K562 (cell line): ENCODE results near the gene CNPY2. TPM values are rescaled to one million over a fixed set of nuclear protein-coding genes. Genes with fewer than 3 reads are reported as not detected.

Source experiments
- CREB5 ChIP-seq: fragments of 250-450 bp; sonication (Bioruptor Pico); IDR thresholded peaks from 2 replicates; pipeline ENCODE4 v1.5.0; 2020; ENCODE audit warnings: mild to moderate bottlenecking
- GATAD2B ChIP-seq: fragments of 450-650 bp; IDR thresholded peaks from 2 replicates; pipeline ENCODE4 v1.6.1; 2017; ENCODE audit warnings: mild to moderate bottlenecking, borderline replicate concordance
- KDM1A ChIP-seq, 2 experiments: fragments of 450-650 bp; IDR thresholded peaks; 2 replicates each; pipeline ENCODE4 v1.6.1; 2016; ENCODE audit warnings: mild to moderate bottlenecking in 2 of 2
- PCBP1 ChIP-seq: fragments of 200-400 bp; formaldehyde crosslinking; IDR thresholded peaks from 2 replicates; pipeline ENCODE4 v1.6.1; 2018; ENCODE audit warnings: mild to moderate bottlenecking, low read depth, low read length; ENCODE audit not compliant: poor library complexity, severe bottlenecking
- PRDM10 ChIP-seq: fragments of 450-650 bp; IDR thresholded peaks from 2 replicates; pipeline ENCODE4 v1.6.1; 2018; ENCODE audit not compliant: partially characterized antibody
- USF2 ChIP-seq: sonication (generic); formaldehyde crosslinking; IDR thresholded peaks from 2 replicates; pipeline ENCODE4 v1.5.0; 2020; ENCODE audit warnings: missing genetic modification reagents
- ZBTB7A ChIP-seq: IDR thresholded peaks from 2 replicates; pipeline ENCODE4 v1.6.1; 2011; ENCODE audit warnings: low read depth, mild to moderate bottlenecking, low read length, moderate library complexity, borderline replicate concordance; ENCODE audit not compliant: control insufficient read depth
- ZNF592 ChIP-seq: fragments of 450-650 bp; IDR thresholded peaks from 2 replicates; pipeline ENCODE4 v1.6.1; 2017; ENCODE audit warnings: antibody characterized with exemption, mild to moderate bottlenecking
- polyA plus RNA-seq, 8 experiments: library from polyadenylated mRNA; depleted of rRNA in 4 of 8; stranded (reverse) in 5 of 8; unstranded in 3 of 8; fragments of >200 nt; fragmentation: Nextera tagmentation in 2 of 8; fragmentation: Illumina TruSeq in 1 of 8; extraction: Ambion mirVana in 2 of 8; extraction: Trizol in 1 of 8; gene quantifications; 2 replicates each; pipeline versions ENCODE4 v1.2.1 to v1.2.3, GENCODE V29; 2011 to 2014; ENCODE audit warnings: inconsistent platforms in 1 of 8, missing spikeins in 1 of 8
- total RNA-seq, 7 experiments: library from RNA; depleted of rRNA in 6 of 7; stranded (reverse); fragments of >200 nt in 6 of 7; fragmentation: Illumina TruSeq in 2 of 7; extraction: Trizol in 2 of 7; gene quantifications; 2 replicates each; pipeline versions ENCODE4 v1.2.1 to v1.2.3, GENCODE V29; 2011 to 2021; ENCODE audit warnings: low replicate concordance in 1 of 7
- TF ChIP-seq, protein P1 (sequence below): sonication (generic); formaldehyde crosslinking; IDR thresholded peaks from 2 replicates; pipeline ENCODE4 v1.8.1; 2023; ENCODE audit warnings: missing genetic modification reagents, mild to moderate bottlenecking, borderline replicate concordance

CNPY2 gene
- total and polyA plus RNA-seq, 9 of the 15 experiments (the other 6 are each of a cell fraction or from before 2014, with no cell fraction given), result 33.8 to 190 (median 138) TPM

DNA sequence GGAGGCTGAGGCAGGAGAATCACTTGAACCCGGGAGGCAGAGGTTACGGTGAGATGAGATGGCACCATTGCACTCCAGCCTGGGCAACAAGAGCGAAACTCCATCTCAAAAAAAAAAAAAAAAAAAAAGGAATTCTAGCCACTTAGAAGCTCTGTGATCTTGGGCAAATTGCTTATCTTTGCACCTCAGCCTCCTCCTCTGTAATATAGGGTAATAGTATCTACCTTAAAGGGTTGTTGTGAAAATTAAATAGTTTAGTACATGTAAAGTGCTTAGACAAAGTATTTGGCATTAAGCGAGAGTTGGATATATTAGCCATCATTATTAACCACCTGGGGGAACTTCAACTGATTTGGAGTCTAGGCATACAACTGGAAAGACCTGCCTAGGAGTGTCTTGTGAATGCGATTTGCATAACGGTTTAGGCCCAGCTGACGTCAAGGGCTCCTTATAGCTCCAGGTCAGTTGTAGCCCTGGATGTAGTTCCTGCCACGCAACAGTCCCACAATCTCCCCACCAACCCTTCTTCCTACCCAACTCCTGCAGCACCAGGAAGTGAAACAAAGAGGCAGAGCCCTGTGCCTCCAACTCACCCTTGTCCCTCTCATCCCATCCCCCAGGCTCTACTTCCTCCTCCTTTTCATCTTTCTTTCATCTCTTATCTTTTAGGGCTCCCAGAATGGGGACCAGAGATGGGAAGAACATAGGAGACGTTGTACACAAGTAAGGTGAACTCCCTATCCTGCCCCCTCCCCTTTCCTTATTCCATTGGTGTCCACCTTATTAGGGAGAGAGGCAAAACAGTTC is 20.8 kb upstream of the CNPY2 start (continued):
- TF ChIP-seq PRDM10 (no peak), KDM1A (IDR thresholded peaks at IDR 0.05) (0 out of 4 replicates have a peak, but pooled peaks of 1 of the 2 experiments have one; percentile 32), CREB5 (CRISPR knock-in tag) (no peak; the same call in 1 of the 2 replicates), USF2 (CRISPR knock-in tag) (no peak), PCBP1 (no peak), ZNF592 (peak; percentile 64), ZBTB7A (no peak), GATAD2B (no peak)
- TF ChIP-seq, protein P1, sequence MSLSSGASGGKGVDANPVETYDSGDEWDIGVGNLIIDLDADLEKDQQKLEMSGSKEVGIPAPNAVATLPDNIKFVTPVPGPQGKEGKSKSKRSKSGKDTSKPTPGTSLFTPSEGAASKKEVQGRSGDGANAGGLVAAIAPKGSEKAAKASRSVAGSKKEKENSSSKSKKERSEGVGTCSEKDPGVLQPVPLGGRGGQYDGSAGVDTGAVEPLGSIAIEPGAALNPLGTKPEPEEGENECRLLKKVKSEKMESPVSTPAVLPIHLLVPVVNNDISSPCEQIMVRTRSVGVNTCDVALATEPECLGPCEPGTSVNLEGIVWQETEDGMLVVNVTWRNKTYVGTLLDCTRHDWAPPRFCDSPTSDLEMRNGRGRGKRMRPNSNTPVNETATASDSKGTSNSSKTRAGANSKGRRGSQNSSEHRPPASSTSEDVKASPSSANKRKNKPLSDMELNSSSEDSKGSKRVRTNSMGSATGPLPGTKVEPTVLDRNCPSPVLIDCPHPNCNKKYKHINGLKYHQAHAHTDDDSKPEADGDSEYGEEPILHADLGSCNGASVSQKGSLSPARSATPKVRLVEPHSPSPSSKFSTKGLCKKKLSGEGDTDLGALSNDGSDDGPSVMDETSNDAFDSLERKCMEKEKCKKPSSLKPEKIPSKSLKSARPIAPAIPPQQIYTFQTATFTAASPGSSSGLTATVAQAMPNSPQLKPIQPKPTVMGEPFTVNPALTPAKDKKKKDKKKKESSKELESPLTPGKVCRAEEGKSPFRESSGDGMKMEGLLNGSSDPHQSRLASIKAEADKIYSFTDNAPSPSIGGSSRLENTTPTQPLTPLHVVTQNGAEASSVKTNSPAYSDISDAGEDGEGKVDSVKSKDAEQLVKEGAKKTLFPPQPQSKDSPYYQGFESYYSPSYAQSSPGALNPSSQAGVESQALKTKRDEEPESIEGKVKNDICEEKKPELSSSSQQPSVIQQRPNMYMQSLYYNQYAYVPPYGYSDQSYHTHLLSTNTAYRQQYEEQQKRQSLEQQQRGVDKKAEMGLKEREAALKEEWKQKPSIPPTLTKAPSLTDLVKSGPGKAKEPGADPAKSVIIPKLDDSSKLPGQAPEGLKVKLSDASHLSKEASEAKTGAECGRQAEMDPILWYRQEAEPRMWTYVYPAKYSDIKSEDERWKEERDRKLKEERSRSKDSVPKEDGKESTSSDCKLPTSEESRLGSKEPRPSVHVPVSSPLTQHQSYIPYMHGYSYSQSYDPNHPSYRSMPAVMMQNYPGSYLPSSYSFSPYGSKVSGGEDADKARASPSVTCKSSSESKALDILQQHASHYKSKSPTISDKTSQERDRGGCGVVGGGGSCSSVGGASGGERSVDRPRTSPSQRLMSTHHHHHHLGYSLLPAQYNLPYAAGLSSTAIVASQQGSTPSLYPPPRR (CRISPR knock-in tag), result no peak
